Measurements from ENCODE around the gene RIC1.

Gene RIC1

GRCh38 chr9:5587024-5587423, 41.9 kb upstream of the RIC1 start:
- DNase-seq = peak; percentile 78
- in situ Hi-C loops (cut with HindIII; ENCODE audit: low pct_ligation_motif_present, low sequenced_read_pairs) = loop anchor here (25.0 kb wide), 1 partner anchor 150 kb away; the partner anchor contains the start of gene PLGRKT

GRCh38 chr9:5592231-5592630, 36.7 kb upstream of the RIC1 start:
- Histone ChIP-seq H3K27me3 (replicated peaks) (no peaks in the 10 kb centered on the region), H3K4me3 (ENCODE audit: low read depth, low read length) (no peak overlapping the region), H3K36me3 (replicated peaks) (no peaks in the 10 kb centered on the region), H3K27ac (no peak overlapping the region)
- DNase-seq = no peak
- TF ChIP-seq, protein P1, sequence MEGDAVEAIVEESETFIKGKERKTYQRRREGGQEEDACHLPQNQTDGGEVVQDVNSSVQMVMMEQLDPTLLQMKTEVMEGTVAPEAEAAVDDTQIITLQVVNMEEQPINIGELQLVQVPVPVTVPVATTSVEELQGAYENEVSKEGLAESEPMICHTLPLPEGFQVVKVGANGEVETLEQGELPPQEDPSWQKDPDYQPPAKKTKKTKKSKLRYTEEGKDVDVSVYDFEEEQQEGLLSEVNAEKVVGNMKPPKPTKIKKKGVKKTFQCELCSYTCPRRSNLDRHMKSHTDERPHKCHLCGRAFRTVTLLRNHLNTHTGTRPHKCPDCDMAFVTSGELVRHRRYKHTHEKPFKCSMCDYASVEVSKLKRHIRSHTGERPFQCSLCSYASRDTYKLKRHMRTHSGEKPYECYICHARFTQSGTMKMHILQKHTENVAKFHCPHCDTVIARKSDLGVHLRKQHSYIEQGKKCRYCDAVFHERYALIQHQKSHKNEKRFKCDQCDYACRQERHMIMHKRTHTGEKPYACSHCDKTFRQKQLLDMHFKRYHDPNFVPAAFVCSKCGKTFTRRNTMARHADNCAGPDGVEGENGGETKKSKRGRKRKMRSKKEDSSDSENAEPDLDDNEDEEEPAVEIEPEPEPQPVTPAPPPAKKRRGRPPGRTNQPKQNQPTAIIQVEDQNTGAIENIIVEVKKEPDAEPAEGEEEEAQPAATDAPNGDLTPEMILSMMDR (IDR thresholded peaks at IDR 0.05; ENCODE audit: low read depth, low read length, missing control alignments) = no peak
- in situ Hi-C loops (cut with HindIII; ENCODE audit: low pct_ligation_motif_present, low sequenced_read_pairs) = loop anchor here (25.0 kb wide), 1 partner anchor 155 kb away; the partner anchor contains the start of gene PLGRKT

More at GRCh38 chr9:5587024-5587423, 41.9 kb upstream of the RIC1 start:
- Histone ChIP-seq H3K36me3 (replicated peaks) (no peaks in the 10 kb centered on the region), H3K27me3 (replicated peaks) (no peaks in the 10 kb centered on the region), H3K27ac (peak overlapping the region; percentile 34), H3K4me3 (ENCODE audit: low read depth, low read length) (no peak overlapping the region)
- TF ChIP-seq, protein P1 (IDR thresholded peaks at IDR 0.05; ENCODE audit: low read depth, low read length, missing control alignments) = no peak

GRCh38 chr9:5592904-5593303, 36.0 kb upstream of the RIC1 start:
- in situ Hi-C loops (cut with HindIII; ENCODE audit: low pct_ligation_motif_present, low sequenced_read_pairs) = loop anchor here (25.0 kb wide), 1 partner anchor 156 kb away; the partner anchor contains the start of gene PLGRKT
- Histone ChIP-seq H3K4me3 (ENCODE audit: low read depth, low read length) (no peak overlapping the region), H3K27me3 (replicated peaks) (no peaks in the 10 kb centered on the region), H3K36me3 (replicated peaks) (no peaks in the 10 kb centered on the region), H3K27ac (no peak overlapping the region)
- DNase-seq = no peak
- TF ChIP-seq, protein P1 (IDR thresholded peaks at IDR 0.05; ENCODE audit: low read depth, low read length, missing control alignments) = no peak

GRCh38 chr9:5593904-5594303, 35.0 kb upstream of the RIC1 start:
- Histone ChIP-seq H3K4me3 (ENCODE audit: low read depth, low read length) (no peak overlapping the region), H3K27me3 (replicated peaks) (no peaks in the 10 kb centered on the region), H3K36me3 (replicated peaks) (no peaks in the 10 kb centered on the region), H3K27ac (no peak overlapping the region)
- no peak for DNase-seq
- TF ChIP-seq, protein P1 (IDR thresholded peaks at IDR 0.05; ENCODE audit: low read depth, low read length, missing control alignments) = no peak
- in situ Hi-C loops (cut with HindIII; ENCODE audit: low pct_ligation_motif_present, low sequenced_read_pairs) = loop anchor here (25.0 kb wide), 1 partner anchor 157 kb away; the partner anchor contains the start of gene PLGRKT

- TF ChIP-seq, protein P1 (IDR thresholded peaks at IDR 0.05; ENCODE audit: low read depth, low read length, missing control alignments) = no peak
- Histone ChIP-seq H3K4me3 (ENCODE audit: low read depth, low read length) (no peak overlapping the region), H3K36me3 (replicated peaks) (no peaks in the 10 kb centered on the region), H3K27me3 (replicated peaks) (no peaks in the 10 kb centered on the region), H3K27ac (no peak overlapping the region)
- in situ Hi-C loops (cut with HindIII; ENCODE audit: low pct_ligation_motif_present, low sequenced_read_pairs) = loop anchor here (25.0 kb wide), 1 partner anchor 159 kb away; the partner anchor contains the start of gene PLGRKT
- no peak for DNase-seq
Measured at GRCh38 chr9:5596173-5596572, 32.7 kb upstream of the RIC1 start.
